ENCODE data around the gene GRM5.
"Not testable (repeated sequence)": the region's sequence is repeated elsewhere in the genome, so short reads cannot be mapped to it uniquely, and the experiment has no call there.

The GRM5 gene

DNA sequence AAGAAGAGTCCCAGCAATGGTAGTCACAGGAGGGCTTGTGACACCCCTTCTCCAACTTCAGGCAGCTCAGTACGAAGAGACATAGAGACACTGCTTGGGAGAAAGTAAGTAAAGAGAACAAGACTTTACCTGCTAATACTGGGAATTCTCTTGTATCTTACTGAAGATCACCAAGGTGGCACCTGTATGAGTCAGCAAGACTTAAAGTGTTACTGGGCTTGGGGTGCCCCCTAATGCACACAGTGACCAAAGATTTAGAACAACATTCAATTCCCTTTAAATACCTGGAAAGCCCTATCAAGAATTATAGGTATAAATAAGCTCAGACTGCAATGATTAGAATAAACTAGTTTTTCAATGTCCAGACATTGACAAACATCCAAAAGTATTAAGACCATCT is 148.7 kb downstream of the GRM5 start:
- DNase-seq; H3K9me3 ChIP-seq (ENCODE audit: control insufficient read depth, low read length); H3K27me3 ChIP-seq (replicated peaks; ENCODE audit: control insufficient read depth, insufficient read depth, low read length, poor library complexity, severe bottlenecking); H3K27ac ChIP-seq (ENCODE audit: insufficient read depth, low read length, poor library complexity, severe bottlenecking); H3K36me3 ChIP-seq (ENCODE audit: control insufficient read depth, insufficient read depth, low read length); H3K4me1 ChIP-seq (ENCODE audit: control insufficient read depth, insufficient read depth, low read length, poor library complexity, severe bottlenecking); H3K4me3 ChIP-seq (ENCODE audit: insufficient read depth, low read depth, low read length, poor library complexity, severe bottlenecking): not testable (repeated sequence)

- Histone ChIP-seq H3K4me3 (ENCODE audit: insufficient read depth, low read depth, low read length, poor library complexity, severe bottlenecking) (no peak overlapping the region), H3K9me3 (ENCODE audit: control insufficient read depth, low read length) (no peaks in the 10 kb centered on the region), H3K27ac (ENCODE audit: insufficient read depth, low read length, poor library complexity, severe bottlenecking) (no peak overlapping the region), H3K27me3 (replicated peaks; ENCODE audit: control insufficient read depth, insufficient read depth, low read length, poor library complexity, severe bottlenecking) (no peaks in the 10 kb centered on the region), H3K4me1 (ENCODE audit: control insufficient read depth, insufficient read depth, low read length, poor library complexity, severe bottlenecking) (no peaks in the 10 kb centered on the region), H3K36me3 (ENCODE audit: control insufficient read depth, insufficient read depth, low read length) (no peaks in the 10 kb centered on the region)
- no peak for DNase-seq
These were observed 156.3 kb downstream of the GRM5 start for GRCh38 chr11:88909500-88909899.

- DNase-seq; H3K4me1 ChIP-seq (ENCODE audit: control insufficient read depth, insufficient read depth, low read length, poor library complexity, severe bottlenecking); H3K36me3 ChIP-seq (ENCODE audit: control insufficient read depth, insufficient read depth, low read length); H3K9me3 ChIP-seq (ENCODE audit: control insufficient read depth, low read length); H3K27ac ChIP-seq (ENCODE audit: insufficient read depth, low read length, poor library complexity, severe bottlenecking); H3K4me3 ChIP-seq (ENCODE audit: insufficient read depth, low read depth, low read length, poor library complexity, severe bottlenecking); H3K27me3 ChIP-seq (replicated peaks; ENCODE audit: control insufficient read depth, insufficient read depth, low read length, poor library complexity, severe bottlenecking): not testable (repeated sequence)
These were observed 164.3 kb downstream of the GRM5 start for GRCh38 chr11:88901436-88901835.

GRCh38 chr11:88888855-88889254 is 176.9 kb downstream of the GRM5 start:
- not testable (repeated sequence) for H3K4me1 ChIP-seq (ENCODE audit: control insufficient read depth, insufficient read depth, low read length, poor library complexity, severe bottlenecking); DNase-seq; H3K9me3 ChIP-seq (ENCODE audit: control insufficient read depth, low read length); H3K27ac ChIP-seq (ENCODE audit: insufficient read depth, low read length, poor library complexity, severe bottlenecking); H3K4me3 ChIP-seq (ENCODE audit: insufficient read depth, low read depth, low read length, poor library complexity, severe bottlenecking); H3K36me3 ChIP-seq (ENCODE audit: control insufficient read depth, insufficient read depth, low read length); H3K27me3 ChIP-seq (replicated peaks; ENCODE audit: control insufficient read depth, insufficient read depth, low read length, poor library complexity, severe bottlenecking)

GRCh38 chr11:88886796-88887195 is 179.0 kb downstream of the GRM5 start:
- DNase-seq, result no peak

GRCh38 chr11:88882800-88883199 is 183.0 kb downstream of the GRM5 start:
- H3K27me3 ChIP-seq (replicated peaks; ENCODE audit: control insufficient read depth, insufficient read depth, low read length, poor library complexity, severe bottlenecking); H3K27ac ChIP-seq (ENCODE audit: insufficient read depth, low read length, poor library complexity, severe bottlenecking); H3K9me3 ChIP-seq (ENCODE audit: control insufficient read depth, low read length); H3K36me3 ChIP-seq (ENCODE audit: control insufficient read depth, insufficient read depth, low read length); H3K4me3 ChIP-seq (ENCODE audit: insufficient read depth, low read depth, low read length, poor library complexity, severe bottlenecking); H3K4me1 ChIP-seq (ENCODE audit: control insufficient read depth, insufficient read depth, low read length, poor library complexity, severe bottlenecking); DNase-seq: not testable (repeated sequence)

More at GRCh38 chr11:88886796-88887195, 179.0 kb downstream of the GRM5 start:
- H3K36me3 ChIP-seq (ENCODE audit: control insufficient read depth, insufficient read depth, low read length), result no peaks in the 10 kb centered on the region
- H3K9me3 ChIP-seq (ENCODE audit: control insufficient read depth, low read length), result no peaks in the 10 kb centered on the region
- no peaks in the 10 kb centered on the region for H3K27me3 ChIP-seq (replicated peaks; ENCODE audit: control insufficient read depth, insufficient read depth, low read length, poor library complexity, severe bottlenecking)
- H3K4me3 ChIP-seq (ENCODE audit: insufficient read depth, low read depth, low read length, poor library complexity, severe bottlenecking), result no peak overlapping the region
- H3K4me1 ChIP-seq (ENCODE audit: control insufficient read depth, insufficient read depth, low read length, poor library complexity, severe bottlenecking), result no peaks in the 10 kb centered on the region
- H3K27ac ChIP-seq (ENCODE audit: insufficient read depth, low read length, poor library complexity, severe bottlenecking), result no peak overlapping the region

DNA sequence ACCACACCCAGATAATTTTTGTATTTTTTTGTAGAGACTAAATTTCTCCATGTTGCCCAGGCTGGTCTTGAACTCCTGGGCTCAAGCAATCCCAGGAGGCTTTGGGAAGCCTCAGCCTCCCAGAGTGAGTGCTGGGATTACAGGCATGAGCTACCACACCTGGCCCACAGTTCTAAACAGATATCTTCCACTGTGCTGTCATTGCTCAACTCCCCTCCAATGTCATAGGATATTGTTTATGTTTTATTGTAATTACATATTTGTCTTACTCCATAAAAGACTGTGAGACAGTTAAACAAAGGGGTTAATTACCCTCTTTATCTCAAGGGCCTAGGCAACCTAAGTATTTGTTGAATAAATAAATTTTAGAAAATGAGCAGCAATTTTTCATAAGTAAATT is 204.2 kb downstream of the GRM5 start:
- H3K36me3 ChIP-seq (ENCODE audit: control insufficient read depth, insufficient read depth, low read length), result no peaks in the 10 kb centered on the region

GRCh38 chr11:88860431-88860830 is 205.4 kb downstream of the GRM5 start:
- not testable (repeated sequence) for H3K4me1 ChIP-seq (ENCODE audit: control insufficient read depth, insufficient read depth, low read length, poor library complexity, severe bottlenecking); H3K27me3 ChIP-seq (replicated peaks; ENCODE audit: control insufficient read depth, insufficient read depth, low read length, poor library complexity, severe bottlenecking); H3K4me3 ChIP-seq (ENCODE audit: insufficient read depth, low read depth, low read length, poor library complexity, severe bottlenecking); H3K9me3 ChIP-seq (ENCODE audit: control insufficient read depth, low read length); DNase-seq; H3K36me3 ChIP-seq (ENCODE audit: control insufficient read depth, insufficient read depth, low read length); H3K27ac ChIP-seq (ENCODE audit: insufficient read depth, low read length, poor library complexity, severe bottlenecking)

More for the DNA sequence above, 204.2 kb downstream of the GRM5 start:
- H3K27me3 ChIP-seq (replicated peaks; ENCODE audit: control insufficient read depth, insufficient read depth, low read length, poor library complexity, severe bottlenecking), result no peaks in the 10 kb centered on the region
- no peak overlapping the region for H3K27ac ChIP-seq (ENCODE audit: insufficient read depth, low read length, poor library complexity, severe bottlenecking)
- DNase-seq, result no peak
- no peaks in the 10 kb centered on the region for H3K9me3 ChIP-seq (ENCODE audit: control insufficient read depth, low read length)
- no peak overlapping the region for H3K4me3 ChIP-seq (ENCODE audit: insufficient read depth, low read depth, low read length, poor library complexity, severe bottlenecking)
- no peaks in the 10 kb centered on the region for H3K4me1 ChIP-seq (ENCODE audit: control insufficient read depth, insufficient read depth, low read length, poor library complexity, severe bottlenecking)

DNA sequence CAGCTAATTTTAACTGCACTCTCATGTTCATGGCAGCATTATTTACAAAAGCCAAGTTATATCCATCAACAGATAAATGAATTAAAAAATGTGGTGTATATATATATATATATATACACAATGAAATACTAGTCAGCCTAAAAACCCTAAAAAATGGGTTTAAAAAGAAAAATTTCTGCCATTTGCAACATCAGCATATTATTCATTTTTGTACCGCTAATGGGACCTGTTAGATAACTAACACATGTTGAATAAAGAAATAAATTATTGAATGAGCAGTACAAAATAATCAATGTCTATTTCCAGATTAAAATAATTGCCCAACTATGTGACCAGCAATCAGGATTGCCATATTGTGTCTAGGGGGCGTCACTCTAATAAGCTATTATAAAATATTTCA is 211.8 kb downstream of the GRM5 start:
- not testable (repeated sequence) for DNase-seq; H3K9me3 ChIP-seq (ENCODE audit: control insufficient read depth, low read length); H3K27ac ChIP-seq (ENCODE audit: insufficient read depth, low read length, poor library complexity, severe bottlenecking); H3K27me3 ChIP-seq (replicated peaks; ENCODE audit: control insufficient read depth, insufficient read depth, low read length, poor library complexity, severe bottlenecking); H3K4me1 ChIP-seq (ENCODE audit: control insufficient read depth, insufficient read depth, low read length, poor library complexity, severe bottlenecking); H3K36me3 ChIP-seq (ENCODE audit: control insufficient read depth, insufficient read depth, low read length); H3K4me3 ChIP-seq (ENCODE audit: insufficient read depth, low read depth, low read length, poor library complexity, severe bottlenecking)

- not testable (repeated sequence) for H3K4me3 ChIP-seq (ENCODE audit: insufficient read depth, low read depth, low read length, poor library complexity, severe bottlenecking); DNase-seq; H3K9me3 ChIP-seq (ENCODE audit: control insufficient read depth, low read length); H3K36me3 ChIP-seq (ENCODE audit: control insufficient read depth, insufficient read depth, low read length); H3K27ac ChIP-seq (ENCODE audit: insufficient read depth, low read length, poor library complexity, severe bottlenecking); H3K27me3 ChIP-seq (replicated peaks; ENCODE audit: control insufficient read depth, insufficient read depth, low read length, poor library complexity, severe bottlenecking); H3K4me1 ChIP-seq (ENCODE audit: control insufficient read depth, insufficient read depth, low read length, poor library complexity, severe bottlenecking)
These were observed 214.2 kb downstream of the GRM5 start for GRCh38 chr11:88851547-88851946.

DNA sequence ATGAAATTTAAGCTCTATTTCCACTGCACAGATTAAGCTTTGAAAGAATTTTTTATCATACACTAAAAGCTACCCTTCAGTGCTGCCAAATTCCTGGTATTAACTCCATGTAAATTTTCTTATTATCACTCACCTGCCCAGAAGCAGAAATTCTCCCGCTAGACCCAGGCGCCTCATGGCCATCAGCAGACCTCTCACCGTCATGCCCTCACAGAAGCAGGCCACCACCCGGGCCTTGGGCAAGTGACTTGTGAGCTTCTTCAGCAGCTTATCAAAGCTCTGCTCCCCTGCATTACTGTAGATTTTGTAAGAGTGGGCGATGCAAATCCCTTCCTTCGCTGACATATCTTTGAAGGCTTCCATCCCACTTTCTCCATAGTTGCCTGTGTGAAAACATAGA is 216.0 kb downstream of the GRM5 start:
- H3K4me1 ChIP-seq (ENCODE audit: control insufficient read depth, insufficient read depth, low read length, poor library complexity, severe bottlenecking); H3K9me3 ChIP-seq (ENCODE audit: control insufficient read depth, low read length); DNase-seq; H3K36me3 ChIP-seq (ENCODE audit: control insufficient read depth, insufficient read depth, low read length); H3K27me3 ChIP-seq (replicated peaks; ENCODE audit: control insufficient read depth, insufficient read depth, low read length, poor library complexity, severe bottlenecking); H3K4me3 ChIP-seq (ENCODE audit: insufficient read depth, low read depth, low read length, poor library complexity, severe bottlenecking); H3K27ac ChIP-seq (ENCODE audit: insufficient read depth, low read length, poor library complexity, severe bottlenecking): not testable (repeated sequence)

All from effector memory CD4-positive, alpha-beta T cell (primary cell).